Activated CD8-positive, alpha-beta memory T cell treated with anti-CD3 and anti-CD28 coated beads, Interleukin-2, amount 50 U/mL, for 1 hour (primary cell): Measurements from ENCODE around the gene DSP.

Experiments used
- DNase-seq: peaks from one replicate; pipeline ENCODE4 v3.0.0-alpha.2; 2020; ENCODE audit errors: extremely low read depth

Gene DSP

DNA sequence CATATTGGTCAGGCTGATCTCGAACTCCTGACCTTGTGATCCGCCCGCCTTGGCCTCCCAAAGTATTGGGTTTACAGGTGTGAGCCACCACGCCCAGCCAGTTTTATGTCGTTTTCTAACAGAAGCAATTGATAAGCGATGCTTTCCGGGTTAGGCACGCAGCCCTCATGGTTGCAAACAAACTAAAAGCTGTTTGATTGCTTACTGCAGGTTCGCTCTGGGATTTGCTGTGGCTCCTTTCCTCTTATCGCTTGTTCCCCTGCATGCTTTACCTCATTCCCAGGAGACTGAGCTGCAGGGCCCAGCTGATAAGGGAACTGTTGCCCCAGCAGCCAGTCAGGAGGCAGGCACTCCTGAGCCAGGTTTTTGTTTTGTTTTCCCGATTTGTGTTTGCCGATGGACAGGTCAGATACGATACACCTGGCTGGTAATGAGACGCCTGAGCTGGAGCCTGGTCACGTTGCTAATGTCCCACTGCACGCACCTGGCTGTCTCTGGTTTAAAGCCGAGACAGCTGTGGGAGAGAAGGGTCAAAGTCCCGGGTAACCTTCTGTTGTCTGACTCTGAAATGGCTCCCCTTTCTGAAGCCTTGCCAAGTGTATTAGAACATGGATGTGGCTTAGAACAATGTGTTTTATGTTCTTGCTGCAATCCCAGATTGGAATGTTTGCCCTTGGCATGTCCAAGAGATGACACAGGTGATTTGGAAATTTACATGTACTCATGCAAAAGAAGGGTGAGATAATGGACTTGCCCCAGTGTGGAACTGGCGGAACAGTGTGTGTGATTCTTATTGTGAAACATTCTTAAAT, 19.9 kb downstream of the DSP start:
- DNase-seq: no peak

DNA sequence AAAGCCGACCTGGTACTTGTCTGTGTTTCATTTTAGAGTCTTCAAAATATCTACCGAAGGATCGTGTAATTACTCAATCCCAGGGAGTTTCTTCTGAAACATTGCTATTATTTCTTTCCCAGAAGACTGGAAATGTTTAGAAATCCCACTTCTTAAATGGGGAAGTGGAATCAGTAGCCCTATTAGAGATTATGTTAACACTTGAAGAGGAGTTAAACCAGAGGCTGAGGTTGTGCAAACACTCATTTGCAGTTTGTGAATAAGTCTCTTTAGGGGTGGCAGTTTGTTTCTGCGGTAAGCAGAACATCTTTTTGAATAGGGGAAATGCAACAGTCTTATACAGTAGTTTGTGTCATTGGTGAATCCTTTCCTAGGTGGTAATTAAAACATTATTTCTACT, 21.3 kb downstream of the DSP start:
- no peak for DNase-seq

DNA sequence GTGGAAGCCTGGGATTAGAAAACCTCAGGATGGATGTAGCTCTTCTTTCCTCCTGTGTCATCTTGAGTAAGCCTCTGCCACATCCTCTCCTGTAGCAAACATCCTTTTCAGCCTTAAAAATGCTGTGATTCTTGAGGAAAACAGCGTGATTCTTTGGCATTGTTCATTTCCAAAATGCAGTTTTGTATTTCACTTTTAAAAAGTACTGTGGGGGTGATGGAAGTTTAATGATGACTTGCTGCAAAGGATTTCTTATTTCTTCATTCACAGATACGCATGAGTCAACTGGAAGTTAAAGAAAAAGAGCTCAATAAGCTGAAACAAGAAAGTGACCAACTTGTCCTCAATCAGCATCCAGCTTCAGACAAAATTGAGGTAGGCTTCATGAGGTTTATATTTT, 24.6 kb downstream of the DSP start:
- DNase-seq: no peak

DNA sequence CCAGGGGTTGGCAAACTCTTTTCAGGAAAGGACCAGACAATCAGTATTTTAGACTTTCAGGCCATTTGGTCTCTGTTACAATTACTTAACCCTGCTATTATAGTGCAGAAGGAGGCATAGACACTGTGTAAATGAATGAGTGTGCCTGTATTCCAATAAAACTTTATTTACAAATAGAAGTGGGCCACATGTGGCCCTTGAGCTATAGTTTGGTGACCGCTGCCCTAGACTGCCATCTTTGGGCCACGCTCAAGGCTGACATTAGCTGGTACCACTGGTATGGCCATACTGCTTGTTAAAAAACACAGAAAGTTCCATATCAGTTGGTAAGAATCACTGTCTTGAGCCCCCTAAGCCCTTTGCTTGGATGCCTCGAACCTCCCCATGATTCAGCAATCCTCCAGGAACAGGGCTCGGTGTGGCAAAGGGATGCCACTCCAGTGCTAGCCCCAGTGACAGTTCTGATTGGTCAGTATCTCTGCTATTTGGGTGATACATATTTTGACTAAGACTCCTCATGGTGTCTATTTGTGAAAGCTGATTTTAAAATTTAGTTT, 25.2 kb downstream of the DSP start:
- no peak for DNase-seq

DNA sequence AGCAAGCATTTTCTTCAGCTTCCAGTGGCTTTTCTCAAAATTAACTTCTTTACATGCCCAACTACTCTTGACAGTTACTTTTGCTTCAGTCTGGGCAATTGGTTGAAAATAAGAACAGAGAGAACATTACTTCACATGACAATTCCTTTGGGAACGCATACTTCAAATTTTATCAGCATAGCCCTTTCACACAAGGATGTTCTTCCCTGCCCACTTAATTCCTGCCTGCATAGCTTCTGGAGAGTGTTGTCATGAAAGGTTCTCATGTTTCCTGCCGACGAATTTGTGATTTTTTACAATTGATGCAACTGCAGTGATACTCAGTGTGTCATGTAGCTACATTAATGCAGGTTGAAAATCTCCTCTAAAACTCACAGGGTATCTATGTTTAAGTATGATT, 26.6 kb downstream of the DSP start:
- no peak for DNase-seq

DNA sequence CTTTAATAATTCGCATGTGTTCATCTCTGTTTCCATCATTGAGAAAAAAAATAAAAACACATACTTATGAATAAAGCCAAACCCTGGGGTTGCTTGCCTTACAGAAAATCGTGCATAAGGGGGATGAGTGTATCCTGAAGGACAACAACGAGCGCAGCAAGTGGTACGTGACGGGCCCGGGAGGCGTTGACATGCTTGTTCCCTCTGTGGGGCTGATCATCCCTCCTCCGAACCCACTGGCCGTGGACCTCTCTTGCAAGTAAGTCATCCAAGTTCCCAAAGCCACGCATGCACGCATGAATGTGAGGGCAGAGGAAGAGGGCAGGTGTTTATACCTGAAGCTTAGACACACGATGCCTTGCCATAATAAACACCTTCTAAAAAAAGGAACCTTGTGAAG, 27.6 kb downstream of the DSP start:
- DNase-seq: no peak

DNA sequence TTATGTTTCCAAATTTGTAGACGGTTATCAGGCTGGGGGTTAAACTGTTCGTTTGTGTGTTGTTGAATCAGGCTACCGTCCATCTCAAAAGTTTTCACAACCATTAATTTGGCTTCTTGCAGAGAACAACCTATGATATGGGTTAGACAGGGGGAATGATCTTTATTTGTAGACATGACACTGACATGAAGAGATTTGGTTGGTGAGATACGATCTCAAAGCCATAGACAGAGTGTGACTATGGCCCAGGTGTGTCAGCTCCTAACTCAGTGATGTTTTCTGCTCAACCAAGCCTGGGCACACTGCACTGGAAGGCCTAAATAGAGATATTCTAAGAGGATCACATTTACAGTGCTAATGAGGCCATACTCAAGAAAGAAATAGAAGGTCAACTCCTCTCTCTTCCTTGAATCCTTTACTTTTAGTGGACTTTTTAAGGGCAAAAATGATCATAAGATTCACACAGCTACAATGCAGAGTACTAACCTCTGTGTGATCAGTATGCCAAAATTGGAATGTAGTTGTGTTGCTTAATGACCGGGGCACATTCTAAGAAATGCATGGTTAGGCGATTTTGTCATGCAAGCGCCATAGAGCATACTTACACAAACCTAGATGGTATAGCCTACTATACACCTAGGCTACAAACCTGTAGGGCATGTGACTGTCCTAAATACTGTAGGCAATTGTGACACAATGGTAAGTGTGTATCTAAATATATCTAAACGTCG, 30.9 kb downstream of the DSP start:
- DNase-seq: no peak

DNA sequence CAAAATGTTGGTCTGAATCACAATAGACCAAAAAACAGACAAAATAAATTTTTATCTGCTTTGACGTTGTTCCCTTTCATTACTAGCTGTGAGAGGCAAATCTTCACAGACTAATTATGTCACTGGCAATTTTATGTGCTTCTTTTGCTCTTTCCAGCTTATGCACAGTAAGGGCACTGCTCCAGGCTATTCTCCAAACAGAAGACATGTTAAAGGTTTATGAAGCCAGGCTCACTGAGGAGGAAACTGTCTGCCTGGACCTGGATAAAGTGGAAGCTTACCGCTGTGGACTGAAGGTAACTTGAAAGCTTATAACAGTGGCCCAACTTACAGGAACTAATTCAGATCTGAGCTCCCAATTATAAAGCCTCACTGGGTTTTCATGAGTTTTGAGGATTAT, 33.0 kb downstream of the DSP start:
- DNase-seq: no peak

DNA sequence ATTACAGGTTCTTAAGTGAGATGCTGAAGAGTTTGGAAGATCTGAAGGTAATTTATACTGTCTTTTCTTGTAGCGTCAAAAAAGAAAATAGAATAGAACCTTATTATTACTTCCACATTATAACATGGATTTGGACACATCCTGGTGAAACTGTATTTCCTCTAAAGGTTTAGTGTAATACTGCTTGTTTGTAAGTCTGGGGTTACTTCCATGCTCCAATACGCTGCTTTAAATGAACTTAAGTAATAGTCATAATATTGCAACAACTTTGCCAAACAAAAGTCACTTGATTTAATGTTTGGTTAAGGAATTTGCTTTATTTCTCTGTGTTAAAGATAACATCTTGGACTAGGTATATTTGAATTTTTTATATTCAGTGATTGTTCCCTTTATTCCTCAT, 37.0 kb downstream of the DSP start:
- DNase-seq: no peak

DNA sequence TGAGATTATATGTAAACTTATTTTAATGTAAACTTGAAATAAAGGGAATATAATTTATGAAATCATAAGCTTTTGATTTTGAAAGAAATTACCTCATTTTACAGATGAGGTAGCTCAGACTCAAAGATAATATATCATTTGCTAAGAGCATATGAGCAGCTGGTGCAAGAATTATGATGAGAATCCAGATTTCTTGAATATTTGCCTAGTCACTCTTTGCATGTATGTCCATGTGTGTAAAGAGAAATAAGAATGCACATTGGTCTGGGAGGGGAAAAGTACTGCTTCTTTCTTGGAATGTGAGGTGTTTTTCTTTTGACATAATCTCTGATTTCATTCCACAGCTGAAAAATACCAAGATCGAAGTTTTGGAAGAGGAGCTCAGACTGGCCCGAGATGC, 37.5 kb downstream of the DSP start:
- no peak for DNase-seq

DNA sequence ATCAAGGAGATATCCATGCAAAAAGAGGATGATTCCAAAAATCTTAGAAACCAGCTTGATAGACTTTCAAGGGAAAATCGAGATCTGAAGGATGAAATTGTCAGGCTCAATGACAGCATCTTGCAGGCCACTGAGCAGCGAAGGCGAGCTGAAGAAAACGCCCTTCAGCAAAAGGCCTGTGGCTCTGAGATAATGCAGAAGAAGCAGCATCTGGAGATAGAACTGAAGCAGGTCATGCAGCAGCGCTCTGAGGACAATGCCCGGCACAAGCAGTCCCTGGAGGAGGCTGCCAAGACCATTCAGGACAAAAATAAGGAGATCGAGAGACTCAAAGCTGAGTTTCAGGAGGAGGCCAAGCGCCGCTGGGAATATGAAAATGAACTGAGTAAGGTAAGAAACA, 38.4 kb downstream of the DSP start:
- DNase-seq: no peak

DNA sequence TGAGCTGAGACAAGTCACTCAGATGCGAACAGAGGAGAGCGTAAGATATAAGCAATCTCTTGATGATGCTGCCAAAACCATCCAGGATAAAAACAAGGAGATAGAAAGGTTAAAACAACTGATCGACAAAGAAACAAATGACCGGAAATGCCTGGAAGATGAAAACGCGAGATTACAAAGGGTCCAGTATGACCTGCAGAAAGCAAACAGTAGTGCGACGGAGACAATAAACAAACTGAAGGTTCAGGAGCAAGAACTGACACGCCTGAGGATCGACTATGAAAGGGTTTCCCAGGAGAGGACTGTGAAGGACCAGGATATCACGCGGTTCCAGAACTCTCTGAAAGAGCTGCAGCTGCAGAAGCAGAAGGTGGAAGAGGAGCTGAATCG, 39.1 kb downstream of the DSP start:
- DNase-seq: no peak

DNA sequence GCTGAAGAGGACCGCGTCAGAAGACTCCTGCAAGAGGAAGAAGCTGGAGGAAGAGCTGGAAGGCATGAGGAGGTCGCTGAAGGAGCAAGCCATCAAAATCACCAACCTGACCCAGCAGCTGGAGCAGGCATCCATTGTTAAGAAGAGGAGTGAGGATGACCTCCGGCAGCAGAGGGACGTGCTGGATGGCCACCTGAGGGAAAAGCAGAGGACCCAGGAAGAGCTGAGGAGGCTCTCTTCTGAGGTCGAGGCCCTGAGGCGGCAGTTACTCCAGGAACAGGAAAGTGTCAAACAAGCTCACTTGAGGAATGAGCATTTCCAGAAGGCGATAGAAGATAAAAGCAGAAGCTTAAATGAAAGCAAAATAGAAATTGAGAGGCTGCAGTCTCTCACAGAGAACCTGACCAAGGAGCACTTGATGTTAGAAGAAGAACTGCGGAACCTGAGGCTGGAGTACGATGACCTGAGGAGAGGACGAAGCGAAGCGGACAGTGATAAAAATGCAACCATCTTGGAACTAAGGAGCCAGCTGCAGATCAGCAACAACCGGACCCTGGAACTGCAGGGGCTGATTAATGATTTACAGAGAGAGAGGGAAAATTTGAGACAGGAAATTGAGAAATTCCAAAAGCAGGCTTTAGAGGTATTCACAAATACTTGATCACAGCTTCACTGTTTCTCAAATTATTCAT, 39.6 kb downstream of the DSP start:
- DNase-seq: no peak

DNA sequence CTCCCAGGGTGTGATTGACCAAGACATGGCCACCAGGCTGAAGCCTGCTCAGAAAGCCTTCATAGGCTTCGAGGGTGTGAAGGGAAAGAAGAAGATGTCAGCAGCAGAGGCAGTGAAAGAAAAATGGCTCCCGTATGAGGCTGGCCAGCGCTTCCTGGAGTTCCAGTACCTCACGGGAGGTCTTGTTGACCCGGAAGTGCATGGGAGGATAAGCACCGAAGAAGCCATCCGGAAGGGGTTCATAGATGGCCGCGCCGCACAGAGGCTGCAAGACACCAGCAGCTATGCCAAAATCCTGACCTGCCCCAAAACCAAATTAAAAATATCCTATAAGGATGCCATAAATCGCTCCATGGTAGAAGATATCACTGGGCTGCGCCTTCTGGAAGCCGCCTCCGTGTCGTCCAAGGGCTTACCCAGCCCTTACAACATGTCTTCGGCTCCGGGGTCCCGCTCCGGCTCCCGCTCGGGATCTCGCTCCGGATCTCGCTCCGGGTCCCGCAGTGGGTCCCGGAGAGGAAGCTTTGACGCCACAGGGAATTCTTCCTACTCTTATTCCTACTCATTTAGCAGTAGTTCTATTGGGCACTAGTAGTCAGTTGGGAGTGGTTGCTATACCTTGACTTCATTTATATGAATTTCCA, 43.9 kb downstream of the DSP start:
- DNase-seq: no peak

DNA sequence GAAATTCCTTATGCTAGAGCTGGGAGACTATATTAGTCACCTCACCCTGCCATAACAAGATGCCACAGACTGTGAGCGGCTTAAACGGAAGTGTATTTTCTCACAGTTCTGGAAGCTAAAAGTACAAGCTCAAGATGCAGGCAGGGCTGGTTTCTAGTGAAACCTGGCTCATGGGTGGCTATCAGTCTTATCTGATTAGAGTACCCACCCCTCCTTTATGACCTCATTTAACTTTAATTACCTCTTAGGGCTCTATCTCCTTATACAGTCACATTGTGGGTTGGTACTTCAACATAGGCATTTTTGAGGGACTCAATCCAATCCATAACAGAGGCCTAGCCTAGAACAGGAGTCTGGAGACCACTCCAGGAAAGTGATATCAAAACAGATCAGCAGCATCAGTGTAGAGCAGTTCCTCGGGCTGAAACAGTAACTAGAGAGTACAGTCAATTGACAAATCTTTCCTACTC, 46.2 kb downstream of the DSP start:
- no peak for DNase-seq

DNA sequence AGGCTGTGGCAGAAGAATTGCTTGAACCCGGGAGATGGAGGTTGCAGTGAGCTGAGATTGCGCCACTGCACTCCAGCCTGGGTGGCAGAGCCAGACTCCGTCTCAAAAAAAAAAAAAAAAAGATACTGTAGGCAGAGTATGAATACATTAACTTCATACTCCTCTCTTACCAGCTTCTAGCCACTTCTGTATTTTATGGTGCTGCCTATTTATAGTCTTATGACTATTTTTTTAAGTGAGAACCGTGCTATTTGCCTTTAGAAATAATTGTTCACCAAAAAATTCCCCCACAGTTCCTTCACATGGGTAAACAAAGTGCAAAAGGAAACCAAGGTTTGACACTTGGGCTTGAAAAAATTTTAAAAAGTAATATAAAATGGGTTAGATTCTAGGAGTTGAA, 47.0 kb downstream of the DSP start:
- no peak for DNase-seq

DNA sequence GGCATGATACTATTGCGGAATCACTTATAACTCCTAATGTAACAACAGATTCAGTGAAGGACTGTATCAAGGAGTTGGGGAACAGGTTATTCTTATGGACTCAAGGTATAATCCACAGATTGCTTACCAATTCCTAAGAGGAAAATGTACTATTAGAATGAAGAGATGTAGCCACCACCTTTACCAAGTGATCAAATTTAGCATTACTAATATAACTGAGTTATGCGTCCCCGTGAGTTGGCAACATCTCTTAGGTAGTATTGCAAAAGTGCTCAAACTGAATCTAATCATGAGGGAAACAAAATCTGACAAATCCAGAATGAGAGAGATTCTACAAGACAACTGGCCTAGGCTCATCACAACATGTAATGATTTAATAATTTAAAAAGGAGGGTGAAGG, 47.8 kb downstream of the DSP start:
- no peak for DNase-seq

DNA sequence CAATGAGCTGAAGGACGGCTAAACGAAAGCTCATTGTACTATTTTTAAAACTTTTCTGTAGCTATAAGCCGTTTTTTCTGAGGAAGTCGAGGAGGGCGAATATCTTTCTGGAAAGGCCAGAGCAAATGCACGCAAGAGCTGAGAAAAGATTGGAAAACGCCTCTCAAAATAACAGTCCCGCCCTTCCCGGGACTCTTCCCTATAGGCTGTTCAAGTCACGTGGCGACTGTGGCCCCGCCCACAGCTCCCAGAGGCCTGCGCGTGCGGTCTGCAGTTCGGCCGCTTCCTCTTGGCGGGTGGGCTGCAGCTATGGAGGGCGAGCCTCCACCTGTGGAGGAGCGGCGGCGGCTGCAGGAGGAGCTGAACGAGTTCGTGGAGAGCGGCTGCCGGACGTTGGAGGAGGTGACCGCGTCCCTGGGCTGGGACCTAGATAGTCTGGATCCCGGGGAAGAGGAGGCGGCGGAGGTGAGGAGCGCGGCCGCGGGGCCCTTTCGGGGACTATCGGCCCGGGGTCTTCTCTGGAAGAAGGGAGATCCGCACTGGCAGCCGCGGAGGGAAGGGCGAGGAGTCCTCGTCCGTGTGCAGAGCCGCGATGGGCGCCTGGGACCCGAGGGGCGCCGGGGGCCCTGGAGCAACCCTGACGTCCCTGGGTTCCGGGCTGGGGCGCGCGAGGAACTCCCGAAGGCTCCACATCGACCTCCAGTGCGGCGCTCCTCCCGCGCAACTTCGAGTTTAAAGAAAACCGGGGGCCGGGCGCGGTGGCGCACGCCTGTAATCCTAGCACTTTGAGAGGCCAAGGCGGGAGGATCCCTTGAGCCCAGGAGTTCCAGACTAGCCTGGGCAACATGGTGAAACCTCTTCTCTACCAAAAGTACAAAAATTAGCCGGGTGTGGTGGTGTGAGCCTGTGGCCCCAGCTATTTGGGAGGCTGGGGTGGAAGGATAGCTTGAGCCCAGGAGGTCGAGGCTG, 48.8 kb downstream of the DSP start, which contains the start of gene SNRNP48:
SNRNP48 (plus strand) TSS at position 250 of the 969 bp plus-strand sequence; CDS start at position 310, 60 bp downstream.
- peak; percentile 69 for DNase-seq

DNA sequence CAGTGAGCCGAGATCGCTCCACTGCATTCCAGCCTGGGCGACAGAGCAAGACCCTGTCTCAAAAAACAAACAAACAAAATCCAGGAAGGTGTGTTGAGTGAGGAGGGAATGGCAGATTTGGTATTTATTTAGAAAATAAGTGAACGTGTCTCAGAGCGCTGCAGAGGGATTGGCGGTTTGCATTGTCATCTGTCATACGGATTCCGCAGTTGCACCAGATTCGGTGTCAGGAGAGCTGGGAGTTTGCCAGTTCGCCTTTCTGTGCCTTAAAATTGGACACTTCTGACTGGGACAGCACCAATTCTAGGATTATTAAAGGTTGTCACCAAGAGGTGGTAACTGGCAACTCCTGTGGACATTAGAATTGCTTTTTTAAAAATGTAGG, 49.4 kb downstream of the DSP start:
- DNase-seq: no peak

DNA sequence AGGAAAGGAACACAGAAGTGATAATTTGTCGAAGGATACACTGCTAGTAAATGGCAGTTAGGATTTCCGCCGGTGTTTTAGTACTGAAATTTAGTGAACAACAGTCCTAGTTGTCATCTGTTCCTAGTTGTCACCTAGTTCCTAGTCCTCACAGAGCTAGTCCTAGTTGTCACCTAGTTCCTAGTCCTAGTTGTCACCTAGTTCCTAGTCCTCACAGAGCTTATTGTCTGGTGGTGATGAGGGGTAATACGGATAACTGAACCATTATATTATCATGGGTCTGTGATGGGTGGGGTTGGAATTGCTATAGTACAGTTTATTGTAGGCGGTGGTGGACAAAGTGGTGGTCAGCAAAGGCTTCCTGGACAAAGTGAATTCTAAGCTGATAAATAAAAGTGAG, 50.3 kb downstream of the DSP start:
- DNase-seq: no peak

DNA sequence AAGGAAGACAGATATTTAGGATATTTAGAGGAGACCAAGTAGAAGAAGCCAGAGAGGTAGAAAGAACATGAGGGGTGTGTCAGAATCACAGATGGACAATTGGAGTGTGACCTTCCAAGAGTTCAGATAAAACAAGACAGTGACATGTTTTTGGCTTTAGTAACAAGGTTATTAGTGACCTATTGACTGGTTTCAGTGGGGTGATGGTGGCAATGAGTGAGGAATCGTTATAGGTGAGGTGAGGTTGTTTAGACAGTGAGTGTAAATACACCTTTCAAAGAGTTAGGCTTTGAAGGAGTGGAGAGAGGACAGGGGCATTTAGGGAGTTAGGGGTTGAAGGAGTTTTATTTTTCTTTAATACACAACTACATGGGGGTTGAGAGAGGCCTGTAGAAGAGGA, 51.8 kb downstream of the DSP start:
- no peak for DNase-seq
